Fibroblast of mammary gland (primary cell): Measurements from ENCODE around the gene ROBO2.

ENCODE experiments used
- DNase-seq: peaks from one replicate; pipeline ENCODE4 v3.0.0-alpha.2; 2010; ENCODE audit warnings: low read depth
- H3K4me3 ChIP-seq: 2 replicates; pipeline ENCODE4 v1.5.1; 2011; ENCODE audit warnings: low read depth, mild to moderate bottlenecking, low read length, moderate library complexity; ENCODE audit not compliant: control insufficient read depth
- CTCF ChIP-seq: conservative IDR thresholded peaks from 2 replicates; pipeline ENCODE4 v1.5.1; 2011; ENCODE audit warnings: low read depth, low read length, inconsistent platforms; ENCODE audit not compliant: control insufficient read depth, insufficient read depth

The ROBO2 gene

GRCh38 chr3:77323626-77324025 lies 283.7 kb downstream of the ROBO2 start:
- no peak for DNase-seq
- TF ChIP-seq CTCF = no peak
- no peak overlapping the region for H3K4me3 ChIP-seq

DNA sequence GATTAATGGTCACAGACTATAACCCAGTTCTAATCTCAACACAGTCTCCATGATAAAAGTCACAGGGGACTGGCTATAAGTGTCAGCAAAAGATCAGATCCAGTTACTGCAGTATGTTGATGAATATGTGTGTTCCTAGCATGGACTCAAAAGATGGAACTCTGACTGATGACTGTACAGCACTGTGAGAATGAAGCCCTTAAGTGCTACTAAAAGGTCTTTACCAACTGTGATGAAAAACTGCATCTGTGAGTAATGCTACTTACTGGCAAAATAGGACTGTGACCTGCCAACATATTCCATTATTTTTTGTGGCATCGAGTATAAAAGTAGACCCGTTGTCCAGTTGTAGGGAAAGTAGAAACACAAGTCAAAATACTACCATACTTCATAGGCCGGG lies 284.2 kb downstream of the ROBO2 start:
- TF ChIP-seq CTCF = no peak

GRCh38 chr3:77325280-77325679 lies 285.4 kb downstream of the ROBO2 start:
- no peak for DNase-seq

More for the DNA sequence above, 284.2 kb downstream of the ROBO2 start:
- no peak for DNase-seq
- no peak overlapping the region for H3K4me3 ChIP-seq

GRCh38 chr3:77325702-77326101 lies 285.8 kb downstream of the ROBO2 start:
- H3K4me3 ChIP-seq = no peak overlapping the region
- no peak for TF ChIP-seq CTCF
- DNase-seq = no peak

More at GRCh38 chr3:77325280-77325679, 285.4 kb downstream of the ROBO2 start:
- H3K4me3 ChIP-seq = no peak overlapping the region
- TF ChIP-seq CTCF = no peak

GRCh38 chr3:77326586-77326985 lies 286.7 kb downstream of the ROBO2 start:
- H3K4me3 ChIP-seq = no peak overlapping the region
- TF ChIP-seq CTCF = no peak
- DNase-seq = no peak

GRCh38 chr3:77328690-77329089 lies 288.8 kb downstream of the ROBO2 start:
- H3K4me3 ChIP-seq = no peak overlapping the region
- DNase-seq = no peak
- no peak for TF ChIP-seq CTCF

- TF ChIP-seq CTCF = no peak
- DNase-seq = no peak
- no peak overlapping the region for H3K4me3 ChIP-seq
Observed at GRCh38 chr3:77329116-77329515, 289.2 kb downstream of the ROBO2 start.
